GM19452 (cell line): ENCODE data around the gene TPRX1.
"Not testable (repeated sequence)": the region's sequence is repeated elsewhere in the genome, so short reads cannot be mapped to it uniquely, and the experiment has no call there.

ENCODE experiments used
- ATAC-seq: cut with Tn5 transposase; IDR thresholded peaks from one replicate; pipeline ENCODE4 v1.9.1; 2021; ENCODE audit not compliant: unreplicated experiment

TPRX1 gene

GRCh38 chr19:47802521-47803043, 1.8 kb downstream of the TPRX1 start:
- ATAC-seq, result no peak

GRCh38 chr19:47801270-47801669, 3.1 kb downstream of the TPRX1 start:
- no peak for ATAC-seq

- no peak for ATAC-seq
Measured at GRCh38 chr19:47798904-47799266, 5.5 kb downstream of the TPRX1 start.

GRCh38 chr19:47797996-47798903, 6.1 kb downstream of the TPRX1 start:
- no peak for ATAC-seq

- ATAC-seq, result no peak
Measured at GRCh38 chr19:47796785-47797184, 7.6 kb downstream of the TPRX1 start.

GRCh38 chr19:47794526-47794925, 9.8 kb downstream of the TPRX1 start:
- no peak for ATAC-seq

GRCh38 chr19:47792616-47793015, 11.7 kb downstream of the TPRX1 start:
- no peak for ATAC-seq

- ATAC-seq, result no peak
Measured at GRCh38 chr19:47790398-47790814, 13.9 kb downstream of the TPRX1 start.

GRCh38 chr19:47789811-47790210, 14.5 kb downstream of the TPRX1 start:
- not testable (repeated sequence) for ATAC-seq

GRCh38 chr19:47787307-47787706, 17.0 kb downstream of the TPRX1 start:
- not testable (repeated sequence) for ATAC-seq

- ATAC-seq, result no peak
Measured at GRCh38 chr19:47786566-47786965, 17.8 kb downstream of the TPRX1 start.

GRCh38 chr19:47781590-47782262, 22.6 kb downstream of the TPRX1 start:
- no peak for ATAC-seq

GRCh38 chr19:47780215-47780551, 24.2 kb downstream of the TPRX1 start:
- ATAC-seq, result no peak

- ATAC-seq, result no peak
Measured at GRCh38 chr19:47779524-47780214, 24.7 kb downstream of the TPRX1 start.

GRCh38 chr19:47778954-47779351, 25.4 kb downstream of the TPRX1 start:
- ATAC-seq, result no peak

GRCh38 chr19:47778049-47778953, 26.1 kb downstream of the TPRX1 start, which contains the start of gene SELENOW:
Gene SELENOW (plus strand): TSS chr19:47778703. CDS start chr19:47778786, 83 bp downstream.
- peak; percentile 68 for ATAC-seq

- not testable (repeated sequence) for ATAC-seq
Measured at GRCh38 chr19:47777245-47778048, 26.9 kb downstream of the TPRX1 start.

- ATAC-seq, result no peak
Measured at GRCh38 chr19:47776568-47776967, 27.8 kb downstream of the TPRX1 start.

- ATAC-seq, result not testable (repeated sequence)
Measured at GRCh38 chr19:47771291-47771690, 33.1 kb downstream of the TPRX1 start.

GRCh38 chr19:47769534-47769933, 34.8 kb downstream of the TPRX1 start:
- no peak for ATAC-seq
